HepG2 (cell line): ENCODE results near the gene COBLL1. TPM values are rescaled to one million over a fixed set of nuclear protein-coding genes. Genes with fewer than 3 reads are reported as not detected.

Source experiments
- ERF ChIP-seq: IDR thresholded peaks from 2 replicates; pipeline ENCODE4 v1.6.1; 2018; ENCODE audit warnings: missing biosample characterization, missing genetic modification reagents
- FOSL2 ChIP-seq: sonication (generic); formaldehyde crosslinking; IDR thresholded peaks from 2 replicates; pipeline ENCODE4 v1.4.0; 2020; ENCODE audit warnings: missing genetic modification reagents
- FOXJ3 ChIP-seq: sonication (generic); formaldehyde crosslinking; IDR thresholded peaks from 2 replicates; pipeline ENCODE4 v1.4.0; 2020; ENCODE audit warnings: missing genetic modification reagents, mild to moderate bottlenecking, borderline replicate concordance
- HOXD1 ChIP-seq: sonication (generic); formaldehyde crosslinking; IDR thresholded peaks from 2 replicates; pipeline ENCODE4 v1.5.0; 2020; ENCODE audit warnings: missing genetic modification reagents
- KAT8 ChIP-seq: IDR thresholded peaks from 2 replicates; pipeline ENCODE4 v1.6.1; 2016; ENCODE audit warnings: missing genetic modification reagents, missing compliant biosample characterization
- MIER3 ChIP-seq: IDR thresholded peaks from 2 replicates; pipeline ENCODE4 v1.6.1; 2016; ENCODE audit warnings: missing compliant biosample characterization, borderline replicate concordance
- MXI1 ChIP-seq: IDR thresholded peaks from 3 replicates; pipeline ENCODE4 v1.6.1; 2012; ENCODE audit warnings: low read depth, low read length, inconsistent platforms, borderline replicate concordance
- NR2F2 ChIP-seq: IDR thresholded peaks from 2 replicates; pipeline ENCODE4 v1.6.1; 2012; ENCODE audit warnings: low read depth, inconsistent platforms, borderline replicate concordance
- RFXANK ChIP-seq: IDR thresholded peaks from 2 replicates; pipeline ENCODE4 v1.6.1; 2016
- TCF12 ChIP-seq, 2 experiments: fragments of 450-650 bp in 1 of 2; sonication (generic) in 1 of 2; formaldehyde crosslinking in 1 of 2; IDR thresholded peaks; 2 replicates each; pipeline versions ENCODE4 v1.6.1 to v1.8.0; 2017 to 2022; ENCODE audit warnings: antibody characterized with exemption in 1 of 2, mild to moderate bottlenecking in 1 of 2, missing genetic modification reagents in 1 of 2, moderate library complexity in 1 of 2
- TCF7L2 ChIP-seq: IDR thresholded peaks from 2 replicates; pipeline ENCODE4 v1.6.1; 2011; ENCODE audit warnings: mild to moderate bottlenecking, low read depth, low read length, moderate library complexity
- ZNF12 ChIP-seq: sonication (generic); formaldehyde crosslinking; IDR thresholded peaks from 2 replicates; pipeline ENCODE4 v1.5.0; 2020; ENCODE audit warnings: missing genetic modification reagents
- ZNF331 ChIP-seq: sonication (generic); formaldehyde crosslinking; IDR thresholded peaks from 2 replicates; pipeline ENCODE4 v1.4.0; 2020; ENCODE audit warnings: missing genetic modification reagents
- ZNF33B ChIP-seq: sonication (generic); formaldehyde crosslinking; IDR thresholded peaks from 2 replicates; pipeline ENCODE4 v1.5.1; 2020; ENCODE audit warnings: mild to moderate bottlenecking, missing genetic modification reagents
- ZNF383 ChIP-seq: sonication (generic); formaldehyde crosslinking; IDR thresholded peaks from 2 replicates; pipeline ENCODE4 v1.4.0; 2020; ENCODE audit warnings: missing genetic modification reagents, mild to moderate bottlenecking, borderline replicate concordance
- polyA plus RNA-seq, 8 experiments: library from polyadenylated mRNA; depleted of rRNA in 3 of 8; stranded (reverse) in 7 of 8; unstranded in 1 of 8; fragments of >200 nt; fragmentation: Illumina TruSeq in 4 of 8; extraction: Trizol in 4 of 8; gene quantifications; 2 replicates each; pipeline versions ENCODE4 v1.2.1 to v1.2.3, GENCODE V29; 2011 to 2016; ENCODE audit warnings: low read depth in 4 of 8, missing spikeins in 1 of 8, mixed read lengths in 1 of 8; ENCODE audit not compliant: insufficient read depth in 1 of 8
- total RNA-seq, 5 experiments: library from RNA; depleted of rRNA; stranded (reverse); fragments of >200 nt; fragmentation: Illumina TruSeq; extraction: Trizol; gene quantifications; 2 replicates each; pipeline ENCODE4 v1.2.3, GENCODE V29; 2016; ENCODE audit warnings: low read depth in 1 of 5
- TF ChIP-seq, protein P1 (sequence below): sonication (generic); formaldehyde crosslinking; conservative IDR thresholded peaks from 2 replicates; pipeline ENCODE4 v1.8.0; 2022; ENCODE audit warnings: mild to moderate bottlenecking, moderate library complexity, missing genetic modification reagents
- TF ChIP-seq, protein P2 (sequence below): sonication (generic); formaldehyde crosslinking; IDR thresholded peaks from 2 replicates; pipeline ENCODE4 v1.4.0; 2020; ENCODE audit warnings: mild to moderate bottlenecking, missing genetic modification reagents
- TF ChIP-seq, protein P3 (sequence below): sonication (generic); formaldehyde crosslinking; IDR thresholded peaks from 2 replicates; pipeline ENCODE4 v1.4.0; 2020; ENCODE audit warnings: missing genetic modification reagents
- TF ChIP-seq, protein P4 (sequence below): sonication (generic); formaldehyde crosslinking; IDR thresholded peaks from 2 replicates; pipeline ENCODE4 v1.8.1; 2022; ENCODE audit warnings: mild to moderate bottlenecking, missing genetic modification reagents
- TF ChIP-seq, protein P5 (sequence below): sonication (generic); formaldehyde crosslinking; IDR thresholded peaks from 2 replicates; pipeline ENCODE4 v1.8.1; 2023; ENCODE audit warnings: mild to moderate bottlenecking, missing genetic modification reagents, borderline replicate concordance
- TF ChIP-seq, protein P6 (sequence below): sonication (generic); formaldehyde crosslinking; conservative IDR thresholded peaks from 2 replicates; pipeline ENCODE4 v1.4.0; 2020; ENCODE audit warnings: mild to moderate bottlenecking, missing genetic modification reagents, moderate library complexity

The COBLL1 gene
- total and polyA plus RNA-seq, 2 of the 13 experiments (the other 11 are each of a cell fraction or from before 2014, with no cell fraction given), result 32.6 to 86.8 TPM

DNA sequence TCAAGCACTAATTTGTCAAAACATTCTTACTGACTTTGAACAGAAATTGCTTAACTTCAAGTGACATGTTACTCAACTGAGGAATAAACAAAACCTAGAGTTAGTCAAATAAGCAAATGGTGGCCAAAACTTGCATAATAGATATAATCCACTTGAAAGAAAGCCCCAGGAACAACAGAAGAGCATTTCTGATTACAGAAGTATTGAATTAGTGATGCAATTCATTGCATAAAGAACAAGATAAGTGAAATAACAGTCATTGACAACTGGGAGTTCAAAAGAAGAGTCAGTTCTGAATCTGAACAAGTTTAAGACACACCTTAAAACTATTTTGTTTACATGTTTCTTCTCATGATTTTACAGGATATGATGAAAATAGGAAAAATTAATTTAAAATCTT, 30.8 kb downstream of the COBLL1 start (continued):
- TF ChIP-seq, protein P1, sequence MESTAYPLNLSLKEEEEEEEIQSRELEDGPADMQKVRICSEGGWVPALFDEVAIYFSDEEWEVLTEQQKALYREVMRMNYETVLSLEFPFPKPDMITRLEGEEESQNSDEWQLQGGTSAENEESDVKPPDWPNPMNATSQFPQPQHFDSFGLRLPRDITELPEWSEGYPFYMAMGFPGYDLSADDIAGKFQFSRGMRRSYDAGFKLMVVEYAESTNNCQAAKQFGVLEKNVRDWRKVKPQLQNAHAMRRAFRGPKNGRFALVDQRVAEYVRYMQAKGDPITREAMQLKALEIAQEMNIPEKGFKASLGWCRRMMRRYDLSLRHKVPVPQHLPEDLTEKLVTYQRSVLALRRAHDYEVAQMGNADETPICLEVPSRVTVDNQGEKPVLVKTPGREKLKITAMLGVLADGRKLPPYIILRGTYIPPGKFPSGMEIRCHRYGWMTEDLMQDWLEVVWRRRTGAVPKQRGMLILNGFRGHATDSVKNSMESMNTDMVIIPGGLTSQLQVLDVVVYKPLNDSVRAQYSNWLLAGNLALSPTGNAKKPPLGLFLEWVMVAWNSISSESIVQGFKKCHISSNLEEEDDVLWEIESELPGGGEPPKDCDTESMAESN (CRISPR knock-in tag), result peak; percentile 53; the same call in 1 of the 2 replicates
- TF ChIP-seq ZNF383 (CRISPR knock-in tag) (no peak), TCF7L2 (peak; percentile 92), FOSL2 (CRISPR knock-in tag) (peak; percentile 59; the same call in 1 of the 2 replicates), ERF (CRISPR knock-in tag) (no peak), ZNF12 (CRISPR knock-in tag) (peak; percentile 88), NR2F2 (peak; percentile 90), TCF12 (IDR thresholded peaks at IDR 0.05) (no peak), TCF12 (CRISPR knock-in tag; IDR thresholded peaks at IDR 0.05) (0 out of 2 replicates have a peak, but pooled peaks have one; percentile 61), ZNF33B (CRISPR knock-in tag) (no peak), FOXJ3 (CRISPR knock-in tag) (peak; percentile 100), HOXD1 (peak; percentile 91), MIER3 (peak; percentile 84; the same call in 1 of the 2 replicates), ZNF331 (peak; percentile 79), RFXANK (CRISPR knock-in tag) (no peak), MXI1 (no peak), KAT8 (peak; percentile 85)
- TF ChIP-seq, protein P2, sequence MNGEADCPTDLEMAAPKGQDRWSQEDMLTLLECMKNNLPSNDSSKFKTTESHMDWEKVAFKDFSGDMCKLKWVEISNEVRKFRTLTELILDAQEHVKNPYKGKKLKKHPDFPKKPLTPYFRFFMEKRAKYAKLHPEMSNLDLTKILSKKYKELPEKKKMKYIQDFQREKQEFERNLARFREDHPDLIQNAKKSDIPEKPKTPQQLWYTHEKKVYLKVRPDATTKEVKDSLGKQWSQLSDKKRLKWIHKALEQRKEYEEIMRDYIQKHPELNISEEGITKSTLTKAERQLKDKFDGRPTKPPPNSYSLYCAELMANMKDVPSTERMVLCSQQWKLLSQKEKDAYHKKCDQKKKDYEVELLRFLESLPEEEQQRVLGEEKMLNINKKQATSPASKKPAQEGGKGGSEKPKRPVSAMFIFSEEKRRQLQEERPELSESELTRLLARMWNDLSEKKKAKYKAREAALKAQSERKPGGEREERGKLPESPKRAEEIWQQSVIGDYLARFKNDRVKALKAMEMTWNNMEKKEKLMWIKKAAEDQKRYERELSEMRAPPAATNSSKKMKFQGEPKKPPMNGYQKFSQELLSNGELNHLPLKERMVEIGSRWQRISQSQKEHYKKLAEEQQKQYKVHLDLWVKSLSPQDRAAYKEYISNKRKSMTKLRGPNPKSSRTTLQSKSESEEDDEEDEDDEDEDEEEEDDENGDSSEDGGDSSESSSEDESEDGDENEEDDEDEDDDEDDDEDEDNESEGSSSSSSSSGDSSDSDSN (CRISPR knock-in tag), result no peak
- TF ChIP-seq, protein P3, sequence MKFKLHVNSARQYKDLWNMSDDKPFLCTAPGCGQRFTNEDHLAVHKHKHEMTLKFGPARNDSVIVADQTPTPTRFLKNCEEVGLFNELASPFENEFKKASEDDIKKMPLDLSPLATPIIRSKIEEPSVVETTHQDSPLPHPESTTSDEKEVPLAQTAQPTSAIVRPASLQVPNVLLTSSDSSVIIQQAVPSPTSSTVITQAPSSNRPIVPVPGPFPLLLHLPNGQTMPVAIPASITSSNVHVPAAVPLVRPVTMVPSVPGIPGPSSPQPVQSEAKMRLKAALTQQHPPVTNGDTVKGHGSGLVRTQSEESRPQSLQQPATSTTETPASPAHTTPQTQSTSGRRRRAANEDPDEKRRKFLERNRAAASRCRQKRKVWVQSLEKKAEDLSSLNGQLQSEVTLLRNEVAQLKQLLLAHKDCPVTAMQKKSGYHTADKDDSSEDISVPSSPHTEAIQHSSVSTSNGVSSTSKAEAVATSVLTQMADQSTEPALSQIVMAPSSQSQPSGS, result peak; percentile 91
- TF ChIP-seq, protein P4, sequence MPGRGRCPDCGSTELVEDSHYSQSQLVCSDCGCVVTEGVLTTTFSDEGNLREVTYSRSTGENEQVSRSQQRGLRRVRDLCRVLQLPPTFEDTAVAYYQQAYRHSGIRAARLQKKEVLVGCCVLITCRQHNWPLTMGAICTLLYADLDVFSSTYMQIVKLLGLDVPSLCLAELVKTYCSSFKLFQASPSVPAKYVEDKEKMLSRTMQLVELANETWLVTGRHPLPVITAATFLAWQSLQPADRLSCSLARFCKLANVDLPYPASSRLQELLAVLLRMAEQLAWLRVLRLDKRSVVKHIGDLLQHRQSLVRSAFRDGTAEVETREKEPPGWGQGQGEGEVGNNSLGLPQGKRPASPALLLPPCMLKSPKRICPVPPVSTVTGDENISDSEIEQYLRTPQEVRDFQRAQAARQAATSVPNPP (CRISPR knock-in tag), result peak; percentile 75; the same call in 1 of the 2 replicates
- TF ChIP-seq, protein P5, sequence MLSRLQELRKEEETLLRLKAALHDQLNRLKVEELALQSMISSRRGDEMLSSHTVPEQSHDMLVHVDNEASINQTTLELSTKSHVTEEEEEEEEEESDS (CRISPR knock-in tag), result no peak
- TF ChIP-seq, protein P6, sequence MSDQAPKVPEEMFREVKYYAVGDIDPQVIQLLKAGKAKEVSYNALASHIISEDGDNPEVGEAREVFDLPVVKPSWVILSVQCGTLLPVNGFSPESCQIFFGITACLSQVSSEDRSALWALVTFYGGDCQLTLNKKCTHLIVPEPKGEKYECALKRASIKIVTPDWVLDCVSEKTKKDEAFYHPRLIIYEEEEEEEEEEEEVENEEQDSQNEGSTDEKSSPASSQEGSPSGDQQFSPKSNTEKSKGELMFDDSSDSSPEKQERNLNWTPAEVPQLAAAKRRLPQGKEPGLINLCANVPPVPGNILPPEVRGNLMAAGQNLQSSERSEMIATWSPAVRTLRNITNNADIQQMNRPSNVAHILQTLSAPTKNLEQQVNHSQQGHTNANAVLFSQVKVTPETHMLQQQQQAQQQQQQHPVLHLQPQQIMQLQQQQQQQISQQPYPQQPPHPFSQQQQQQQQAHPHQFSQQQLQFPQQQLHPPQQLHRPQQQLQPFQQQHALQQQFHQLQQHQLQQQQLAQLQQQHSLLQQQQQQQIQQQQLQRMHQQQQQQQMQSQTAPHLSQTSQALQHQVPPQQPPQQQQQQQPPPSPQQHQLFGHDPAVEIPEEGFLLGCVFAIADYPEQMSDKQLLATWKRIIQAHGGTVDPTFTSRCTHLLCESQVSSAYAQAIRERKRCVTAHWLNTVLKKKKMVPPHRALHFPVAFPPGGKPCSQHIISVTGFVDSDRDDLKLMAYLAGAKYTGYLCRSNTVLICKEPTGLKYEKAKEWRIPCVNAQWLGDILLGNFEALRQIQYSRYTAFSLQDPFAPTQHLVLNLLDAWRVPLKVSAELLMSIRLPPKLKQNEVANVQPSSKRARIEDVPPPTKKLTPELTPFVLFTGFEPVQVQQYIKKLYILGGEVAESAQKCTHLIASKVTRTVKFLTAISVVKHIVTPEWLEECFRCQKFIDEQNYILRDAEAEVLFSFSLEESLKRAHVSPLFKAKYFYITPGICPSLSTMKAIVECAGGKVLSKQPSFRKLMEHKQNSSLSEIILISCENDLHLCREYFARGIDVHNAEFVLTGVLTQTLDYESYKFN, result peak; percentile 88
